Retinal pigment epithelial cell (primary cell): ENCODE data around the gene AK3.

Source experiments
- DNase-seq: peaks from one replicate; pipeline ENCODE4 v3.0.0-alpha.2; 2010; ENCODE audit warnings: low read depth
- H3K4me3 ChIP-seq: 2 replicates; pipeline ENCODE4 v1.5.1; 2011; ENCODE audit warnings: mild to moderate bottlenecking, low read length, control low read depth, moderate library complexity
- CTCF ChIP-seq: conservative IDR thresholded peaks from 2 replicates; pipeline ENCODE4 v1.5.1; 2011; ENCODE audit warnings: low read depth, low read length, control low read depth, inconsistent platforms

Gene AK3

GRCh38 chr9:4721736-4722135, 19.3 kb downstream of the AK3 start:
- DNase-seq: no peak
- TF ChIP-seq CTCF: no peak

GRCh38 chr9:4718911-4719310, 22.1 kb downstream of the AK3 start:
- DNase-seq: no peak
- H3K4me3 ChIP-seq: no peak overlapping the region
- TF ChIP-seq CTCF: no peak

More at GRCh38 chr9:4721736-4722135, 19.3 kb downstream of the AK3 start:
- no peak overlapping the region for H3K4me3 ChIP-seq

- no peak for DNase-seq
- no peak for TF ChIP-seq CTCF
- H3K4me3 ChIP-seq: no peak overlapping the region
Observed at GRCh38 chr9:4717815-4718214, 23.2 kb downstream of the AK3 start.

- no peak overlapping the region for H3K4me3 ChIP-seq
- TF ChIP-seq CTCF: no peak
- no peak for DNase-seq
Observed at GRCh38 chr9:4716163-4716562, 24.8 kb downstream of the AK3 start.

GRCh38 chr9:4714266-4715016, 26.6 kb downstream of the AK3 start:
- no peak overlapping the region for H3K4me3 ChIP-seq
- DNase-seq: peak; percentile 45
- no peak for TF ChIP-seq CTCF

GRCh38 chr9:4713849-4714248, 27.2 kb downstream of the AK3 start:
- H3K4me3 ChIP-seq: no peak overlapping the region
- no peak for TF ChIP-seq CTCF
- no peak for DNase-seq

- DNase-seq: no peak
- H3K4me3 ChIP-seq: no peak overlapping the region
- no peak for TF ChIP-seq CTCF
Observed at GRCh38 chr9:4709380-4709779, 31.6 kb downstream of the AK3 start.
